ENCODE results near the gene SNW1. TPM values are rescaled to one million over a fixed set of nuclear protein-coding genes. Genes with fewer than 3 reads are reported as not detected.
"Not testable (repeated sequence)": the region's sequence is repeated elsewhere in the genome, so short reads cannot be mapped to it uniquely, and the experiment has no call there.

The SNW1 gene
- total RNA-seq, 3 donors from 2014 or later: 48.3 to 58.2 (median 54.4) TPM

GRCh38 chr14:77763316-77763715 is 2.4 kb upstream of the SNW1 start:
- TF ChIP-seq POLR2A (IDR thresholded peaks at IDR 0.05) (no peak), CTCF (IDR thresholded peaks at IDR 0.05) (no peak), POLR2AphosphoS5 (IDR thresholded peaks at IDR 0.05) (no peak)
- Histone ChIP-seq H3K4me1 (peaks cover 0 to 3% of the 10 kb centered on the region in 2 donors), H3K27me3 (no peaks in the 10 kb centered on the region), H3K9me3 (no peaks in the 10 kb centered on the region), H3K36me3 (no peaks in the 10 kb centered on the region), H3K4me3 (no peak overlapping the region), H3K27ac (no peak overlapping the region)
- no peak for DNase-seq (ENCODE audit: low spot score in 2 of 2)
- intact Hi-C loops (cut with DNase I; ENCODE audit: low total_unique reads): no loop called here

GRCh38 chr14:77761205-77761931 is 412 bp upstream of the SNW1 start:
- H3K27ac ChIP-seq: peak overlapping the region; percentile 96 to 97
- peaks cover 0 to 3% of the 10 kb centered on the region in 2 donors for H3K4me1 ChIP-seq
- H3K27me3 ChIP-seq: no peaks in the 10 kb centered on the region
- TF ChIP-seq CTCF (IDR thresholded peaks at IDR 0.05) (peak in 1 of 3 donors; percentile 14), POLR2AphosphoS5 (IDR thresholded peaks at IDR 0.05) (no peak), POLR2A (IDR thresholded peaks at IDR 0.05) (no peak)
- intact Hi-C loops (cut with DNase I; ENCODE audit: low total_unique reads): no loop called here
- peak overlapping the region; percentile 78 to 98 (median 86) for H3K4me3 ChIP-seq
- H3K36me3 ChIP-seq: no peaks in the 10 kb centered on the region
- H3K9me3 ChIP-seq: no peaks in the 10 kb centered on the region
- DNase-seq (ENCODE audit: low spot score in 2 of 2): no peak

GRCh38 chr14:77752799-77753516 is 8.0 kb downstream of the SNW1 start:
- Histone ChIP-seq H3K4me3 (no peak overlapping the region), H3K9me3 (no peaks in the 10 kb centered on the region), H3K27ac (no peak overlapping the region), H3K4me1 (no peaks in the 10 kb centered on the region), H3K27me3 (no peaks in the 10 kb centered on the region), H3K36me3 (no peaks in the 10 kb centered on the region)
- intact Hi-C loops (cut with DNase I; ENCODE audit: low total_unique reads): no loop called here
- no peak for TF ChIP-seq CTCF (IDR thresholded peaks at IDR 0.05)
- TF ChIP-seq POLR2AphosphoS5 (IDR thresholded peaks at IDR 0.05): no peak
- no peak for TF ChIP-seq POLR2A (IDR thresholded peaks at IDR 0.05)
- DNase-seq (ENCODE audit: low spot score in 2 of 2): no peak

- intact Hi-C loops (cut with DNase I; ENCODE audit: low total_unique reads): no loop called here
- Histone ChIP-seq H3K27me3 (no peaks in the 10 kb centered on the region), H3K36me3 (no peaks in the 10 kb centered on the region), H3K4me1 (no peaks in the 10 kb centered on the region), H3K27ac (no peak overlapping the region), H3K9me3 (no peaks in the 10 kb centered on the region), H3K4me3 (no peak overlapping the region)
- DNase-seq (ENCODE audit: low spot score in 2 of 2): no peak
- TF ChIP-seq POLR2AphosphoS5 (IDR thresholded peaks at IDR 0.05) (no peak), POLR2A (IDR thresholded peaks at IDR 0.05) (no peak), CTCF (IDR thresholded peaks at IDR 0.05) (no peak)
These were observed 8.7 kb downstream of the SNW1 start for GRCh38 chr14:77752266-77752665.

GRCh38 chr14:77747425-77747824 is 13.5 kb downstream of the SNW1 start:
- DNase-seq (ENCODE audit: low spot score in 2 of 2); H3K9me3 ChIP-seq; H3K4me3 ChIP-seq; intact Hi-C loops (cut with DNase I; ENCODE audit: low total_unique reads); H3K27ac ChIP-seq; H3K36me3 ChIP-seq; H3K27me3 ChIP-seq; H3K4me1 ChIP-seq: not testable (repeated sequence)

Data from breast epithelium (tissue), 4 donors.